Measurements from ENCODE around the gene CENPP.

- TF ChIP-seq SP1 (CRISPR knock-in tag; conservative IDR thresholded peaks at IDR 0.05) (no peak), CTCF (IDR thresholded peaks at IDR 0.05) (no peak), ETV6 (CRISPR knock-in tag; IDR thresholded peaks at IDR 0.05) (no peak), MXD4 (CRISPR knock-in tag; IDR thresholded peaks at IDR 0.05; ENCODE audit: borderline replicate concordance) (no peak), ZNF121 (CRISPR knock-in tag; IDR thresholded peaks at IDR 0.05) (no peak), ATF2 (CRISPR knock-in tag; IDR thresholded peaks at IDR 0.05; ENCODE audit: borderline replicate concordance, low read depth) (no peak), MLX (CRISPR knock-in tag; IDR thresholded peaks at IDR 0.05) (no peak), ESRRA (CRISPR knock-in tag; IDR thresholded peaks at IDR 0.05; ENCODE audit: borderline replicate concordance) (no peak), CBFB (CRISPR knock-in tag; IDR thresholded peaks at IDR 0.05; ENCODE audit: low read depth) (no peak)
Observed at GRCh38 chr9:92650839-92651621, 325.3 kb downstream of the CENPP start.
